Stimulated activated naive CD8-positive, alpha-beta T cell treated with anti-CD3 and anti-CD28 coated beads, Interleukin-15, Interleukin-2, amounts not matched to agents 100 ng/mL and 50 ng/mL, for 24 hours (primary cell): ENCODE data around the gene SPTB.

Experiments
- H3K27ac Mint-ChIP-seq: one replicate; pipeline ENCODE4 v1.8.0; 2021; ENCODE audit warnings: mild to moderate bottlenecking, mixed read lengths
- H3K27me3 Mint-ChIP-seq: one replicate; pipeline ENCODE4 v1.8.0; 2021; ENCODE audit warnings: mixed read lengths
- H3K36me3 Mint-ChIP-seq: one replicate; pipeline ENCODE4 v1.8.0; 2021; ENCODE audit warnings: low read depth, mixed read lengths
- H3K4me1 Mint-ChIP-seq: one replicate; pipeline ENCODE4 v1.8.0; 2021; ENCODE audit warnings: low read depth, mixed read lengths
- H3K4me3 Mint-ChIP-seq: one replicate; pipeline ENCODE4 v1.8.0; 2021; ENCODE audit warnings: mild to moderate bottlenecking, mixed read lengths
- H3K9me3 Mint-ChIP-seq: one replicate; pipeline ENCODE4 v1.8.0; 2021; ENCODE audit warnings: mixed read lengths

SPTB gene

GRCh38 chr14:64743061-64743460 is 136.6 kb downstream of the SPTB start:
- no peak overlapping the region for H3K27ac Mint-ChIP-seq
- no peak overlapping the region for H3K4me3 Mint-ChIP-seq
- H3K4me1 Mint-ChIP-seq: no peaks in the 10 kb centered on the region
- H3K27me3 Mint-ChIP-seq: no peaks in the 10 kb centered on the region
- no peaks in the 10 kb centered on the region for H3K9me3 Mint-ChIP-seq
- H3K36me3 Mint-ChIP-seq: no peaks in the 10 kb centered on the region

DNA sequence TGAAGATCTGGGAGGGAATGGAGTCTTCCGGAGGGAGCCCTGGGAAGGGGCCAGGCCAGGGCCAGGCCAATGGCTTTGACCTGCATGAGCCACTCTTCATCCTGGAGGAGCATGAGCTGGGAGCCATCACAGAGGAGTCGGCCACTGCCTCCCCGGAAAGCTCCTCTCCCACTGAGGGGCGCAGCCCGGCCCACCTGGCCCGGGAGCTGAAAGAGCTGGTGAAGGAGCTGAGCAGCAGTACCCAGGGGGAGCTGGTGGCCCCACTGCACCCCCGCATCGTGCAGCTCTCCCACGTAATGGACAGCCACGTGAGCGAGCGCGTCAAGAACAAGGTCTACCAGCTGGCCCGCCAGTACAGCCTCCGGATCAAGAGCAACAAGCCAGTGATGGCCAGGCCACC is 137.7 kb downstream of the SPTB start:
- H3K4me1 Mint-ChIP-seq: no peaks in the 10 kb centered on the region
- H3K36me3 Mint-ChIP-seq: no peaks in the 10 kb centered on the region
- no peaks in the 10 kb centered on the region for H3K9me3 Mint-ChIP-seq
- H3K4me3 Mint-ChIP-seq: no peak overlapping the region
- no peak overlapping the region for H3K27ac Mint-ChIP-seq
- no peaks in the 10 kb centered on the region for H3K27me3 Mint-ChIP-seq

GRCh38 chr14:64741200-64741599 is 138.5 kb downstream of the SPTB start:
- Mint-ChIP-seq H3K27me3 (no peaks in the 10 kb centered on the region), H3K9me3 (no peaks in the 10 kb centered on the region), H3K27ac (no peak overlapping the region), H3K36me3 (no peaks in the 10 kb centered on the region), H3K4me1 (no peaks in the 10 kb centered on the region), H3K4me3 (no peak overlapping the region)

- no peaks in the 10 kb centered on the region for H3K9me3 Mint-ChIP-seq
- H3K36me3 Mint-ChIP-seq: no peaks in the 10 kb centered on the region
- no peaks in the 10 kb centered on the region for H3K27me3 Mint-ChIP-seq
- peaks cover 18% of the 10 kb centered on the region for H3K4me1 Mint-ChIP-seq
- H3K4me3 Mint-ChIP-seq: no peak overlapping the region
- no peak overlapping the region for H3K27ac Mint-ChIP-seq
These were observed 141.4 kb downstream of the SPTB start for GRCh38 chr14:64738281-64738804.

GRCh38 chr14:64737391-64738280 is 142.1 kb downstream of the SPTB start:
- H3K27ac Mint-ChIP-seq: no peak overlapping the region
- no peaks in the 10 kb centered on the region for H3K27me3 Mint-ChIP-seq
- peaks cover 18% of the 10 kb centered on the region for H3K4me1 Mint-ChIP-seq
- no peak overlapping the region for H3K4me3 Mint-ChIP-seq
- H3K36me3 Mint-ChIP-seq: no peaks in the 10 kb centered on the region
- H3K9me3 Mint-ChIP-seq: no peaks in the 10 kb centered on the region

DNA sequence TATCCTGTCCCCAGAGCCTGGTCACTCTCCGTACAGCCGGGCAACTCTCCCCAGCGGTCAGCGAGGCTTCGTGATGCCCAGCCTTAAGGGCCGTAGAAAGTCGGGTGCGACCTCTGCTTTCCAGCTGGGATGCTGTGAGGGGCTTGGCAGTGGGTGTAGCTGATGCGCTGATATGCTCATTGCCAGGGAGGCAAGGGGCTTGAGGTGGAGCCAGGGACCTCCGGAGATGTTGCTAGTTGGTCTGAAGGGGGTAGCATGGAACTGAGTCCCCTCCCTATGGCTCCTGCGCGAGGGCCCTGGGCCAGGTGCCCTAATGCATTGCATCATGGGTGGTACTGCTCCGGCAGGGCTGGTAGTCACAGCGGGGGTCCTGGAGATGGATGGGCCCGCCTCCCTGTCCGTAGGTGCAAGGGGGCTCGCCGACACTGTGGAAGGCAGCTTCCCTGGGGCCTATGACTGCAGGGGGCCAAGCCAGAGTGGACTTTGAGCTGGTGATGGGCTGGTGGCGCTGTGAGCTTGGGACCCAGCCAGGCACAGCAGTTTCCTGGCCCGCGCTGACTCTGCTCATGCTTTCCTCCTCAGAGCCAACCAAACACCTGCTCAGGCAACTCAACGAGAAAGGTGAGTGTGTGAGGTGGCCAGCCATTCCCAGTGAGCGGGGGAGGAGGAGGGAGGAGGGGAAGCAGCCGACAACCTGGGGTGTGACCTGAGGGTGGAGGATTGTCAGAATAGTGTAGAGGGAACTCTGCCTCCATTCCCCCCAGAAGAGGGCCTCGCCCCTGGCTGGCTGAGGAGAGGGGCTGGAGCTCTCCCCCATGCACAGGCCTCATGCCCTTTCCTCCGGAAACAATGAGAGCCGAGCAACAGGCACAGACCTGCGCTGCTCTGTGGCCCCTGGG is 143.2 kb downstream of the SPTB start:
- Mint-ChIP-seq H3K9me3 (no peaks in the 10 kb centered on the region), H3K36me3 (no peaks in the 10 kb centered on the region), H3K4me3 (no peak overlapping the region), H3K4me1 (peaks cover 18% of the 10 kb centered on the region), H3K27me3 (no peaks in the 10 kb centered on the region), H3K27ac (no peak overlapping the region)

- Mint-ChIP-seq H3K4me1 (peaks cover 19% of the 10 kb centered on the region), H3K27ac (no peak overlapping the region), H3K36me3 (no peaks in the 10 kb centered on the region), H3K4me3 (no peak overlapping the region), H3K9me3 (no peaks in the 10 kb centered on the region), H3K27me3 (no peaks in the 10 kb centered on the region)
These were observed 144.7 kb downstream of the SPTB start for GRCh38 chr14:64734990-64735389.

- H3K9me3 Mint-ChIP-seq: no peaks in the 10 kb centered on the region
- no peaks in the 10 kb centered on the region for H3K36me3 Mint-ChIP-seq
- H3K27me3 Mint-ChIP-seq: no peaks in the 10 kb centered on the region
- H3K4me1 Mint-ChIP-seq: peaks cover 23% of the 10 kb centered on the region
- no peak overlapping the region for H3K27ac Mint-ChIP-seq
- no peak overlapping the region for H3K4me3 Mint-ChIP-seq
These were observed 145.8 kb downstream of the SPTB start for GRCh38 chr14:64733899-64734298.

GRCh38 chr14:64733321-64733720 is 146.4 kb downstream of the SPTB start:
- no peaks in the 10 kb centered on the region for H3K36me3 Mint-ChIP-seq
- no peaks in the 10 kb centered on the region for H3K27me3 Mint-ChIP-seq
- peaks cover 23% of the 10 kb centered on the region for H3K4me1 Mint-ChIP-seq
- no peak overlapping the region for H3K4me3 Mint-ChIP-seq
- no peak overlapping the region for H3K27ac Mint-ChIP-seq
- H3K9me3 Mint-ChIP-seq: no peaks in the 10 kb centered on the region

- Mint-ChIP-seq H3K27me3 (no peaks in the 10 kb centered on the region), H3K27ac (no peak overlapping the region), H3K4me1 (peaks cover 23% of the 10 kb centered on the region), H3K36me3 (no peaks in the 10 kb centered on the region), H3K4me3 (no peak overlapping the region), H3K9me3 (no peaks in the 10 kb centered on the region)
These were observed 147.1 kb downstream of the SPTB start for GRCh38 chr14:64732536-64733120.

DNA sequence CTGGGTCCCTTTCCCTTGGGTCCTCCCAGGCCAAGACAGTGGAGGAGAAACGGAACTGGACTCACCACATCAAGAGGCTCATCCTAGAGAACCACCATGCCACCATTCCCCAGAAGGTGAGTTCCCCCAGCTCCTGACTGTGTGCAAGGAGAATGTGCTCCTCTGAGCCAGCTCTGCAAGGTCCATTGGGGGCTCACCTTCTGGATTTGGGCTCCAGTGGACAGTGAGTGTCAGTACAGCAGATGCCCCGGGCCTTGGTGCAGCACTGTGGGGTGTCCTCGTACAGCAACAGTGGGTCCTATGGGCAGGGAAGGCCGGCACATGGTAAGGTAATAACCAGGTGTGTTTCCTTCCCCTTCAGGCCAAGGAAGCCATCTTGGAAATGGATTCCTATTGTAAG is 147.6 kb downstream of the SPTB start:
- no peaks in the 10 kb centered on the region for H3K36me3 Mint-ChIP-seq
- H3K4me1 Mint-ChIP-seq: peaks cover 23% of the 10 kb centered on the region
- H3K27me3 Mint-ChIP-seq: no peaks in the 10 kb centered on the region
- no peak overlapping the region for H3K4me3 Mint-ChIP-seq
- no peak overlapping the region for H3K27ac Mint-ChIP-seq
- H3K9me3 Mint-ChIP-seq: no peaks in the 10 kb centered on the region

DNA sequence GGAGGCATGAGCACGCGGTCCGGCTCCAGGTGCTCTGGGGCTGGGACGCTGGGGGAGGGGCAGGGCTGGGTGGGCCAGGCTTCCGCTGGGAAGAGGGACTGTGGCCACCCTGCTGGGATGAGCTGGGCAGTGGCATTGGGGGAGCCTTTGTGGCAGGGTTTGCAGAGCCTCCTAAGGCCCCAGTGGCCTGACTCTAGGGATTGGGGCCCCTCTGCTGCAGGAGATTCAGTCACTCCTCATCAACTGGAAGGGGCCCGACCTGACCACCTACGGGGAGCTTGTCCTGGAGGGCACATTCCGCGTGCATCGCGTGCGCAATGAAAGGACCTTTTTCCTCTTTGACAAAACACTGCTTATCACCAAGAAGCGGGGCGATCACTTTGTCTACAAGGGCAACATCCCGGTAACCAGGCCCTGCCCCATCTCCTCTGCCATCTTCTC is 148.5 kb downstream of the SPTB start:
- no peaks in the 10 kb centered on the region for H3K36me3 Mint-ChIP-seq
- no peak overlapping the region for H3K4me3 Mint-ChIP-seq
- H3K4me1 Mint-ChIP-seq: peaks cover 23% of the 10 kb centered on the region
- no peaks in the 10 kb centered on the region for H3K27me3 Mint-ChIP-seq
- no peaks in the 10 kb centered on the region for H3K9me3 Mint-ChIP-seq
- no peak overlapping the region for H3K27ac Mint-ChIP-seq

GRCh38 chr14:64730681-64731080 is 149.0 kb downstream of the SPTB start:
- no peak overlapping the region for H3K27ac Mint-ChIP-seq
- no peaks in the 10 kb centered on the region for H3K36me3 Mint-ChIP-seq
- H3K4me3 Mint-ChIP-seq: no peak overlapping the region
- H3K9me3 Mint-ChIP-seq: no peaks in the 10 kb centered on the region
- H3K4me1 Mint-ChIP-seq: peaks cover 23% of the 10 kb centered on the region
- H3K27me3 Mint-ChIP-seq: no peaks in the 10 kb centered on the region

GRCh38 chr14:64730061-64730440 is 149.7 kb downstream of the SPTB start:
- Mint-ChIP-seq H3K27me3 (no peaks in the 10 kb centered on the region), H3K4me3 (no peak overlapping the region), H3K4me1 (peaks cover 18% of the 10 kb centered on the region), H3K9me3 (no peaks in the 10 kb centered on the region), H3K27ac (no peak overlapping the region), H3K36me3 (no peaks in the 10 kb centered on the region)
